GM12872 (cell line): ENCODE measurements around the gene THSD7A.

Source experiments
- TF ChIP-seq, protein P1 (sequence below): IDR thresholded peaks from 3 replicates; pipeline ENCODE4 v1.5.1; 2011; ENCODE audit warnings: low read depth, mild to moderate bottlenecking, low read length, moderate library complexity; ENCODE audit not compliant: insufficient read depth

The THSD7A gene

GRCh38 chr7:11767148-11767547 lies 64.8 kb downstream of the THSD7A start:
- TF ChIP-seq, protein P1, sequence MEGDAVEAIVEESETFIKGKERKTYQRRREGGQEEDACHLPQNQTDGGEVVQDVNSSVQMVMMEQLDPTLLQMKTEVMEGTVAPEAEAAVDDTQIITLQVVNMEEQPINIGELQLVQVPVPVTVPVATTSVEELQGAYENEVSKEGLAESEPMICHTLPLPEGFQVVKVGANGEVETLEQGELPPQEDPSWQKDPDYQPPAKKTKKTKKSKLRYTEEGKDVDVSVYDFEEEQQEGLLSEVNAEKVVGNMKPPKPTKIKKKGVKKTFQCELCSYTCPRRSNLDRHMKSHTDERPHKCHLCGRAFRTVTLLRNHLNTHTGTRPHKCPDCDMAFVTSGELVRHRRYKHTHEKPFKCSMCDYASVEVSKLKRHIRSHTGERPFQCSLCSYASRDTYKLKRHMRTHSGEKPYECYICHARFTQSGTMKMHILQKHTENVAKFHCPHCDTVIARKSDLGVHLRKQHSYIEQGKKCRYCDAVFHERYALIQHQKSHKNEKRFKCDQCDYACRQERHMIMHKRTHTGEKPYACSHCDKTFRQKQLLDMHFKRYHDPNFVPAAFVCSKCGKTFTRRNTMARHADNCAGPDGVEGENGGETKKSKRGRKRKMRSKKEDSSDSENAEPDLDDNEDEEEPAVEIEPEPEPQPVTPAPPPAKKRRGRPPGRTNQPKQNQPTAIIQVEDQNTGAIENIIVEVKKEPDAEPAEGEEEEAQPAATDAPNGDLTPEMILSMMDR = no peak

DNA sequence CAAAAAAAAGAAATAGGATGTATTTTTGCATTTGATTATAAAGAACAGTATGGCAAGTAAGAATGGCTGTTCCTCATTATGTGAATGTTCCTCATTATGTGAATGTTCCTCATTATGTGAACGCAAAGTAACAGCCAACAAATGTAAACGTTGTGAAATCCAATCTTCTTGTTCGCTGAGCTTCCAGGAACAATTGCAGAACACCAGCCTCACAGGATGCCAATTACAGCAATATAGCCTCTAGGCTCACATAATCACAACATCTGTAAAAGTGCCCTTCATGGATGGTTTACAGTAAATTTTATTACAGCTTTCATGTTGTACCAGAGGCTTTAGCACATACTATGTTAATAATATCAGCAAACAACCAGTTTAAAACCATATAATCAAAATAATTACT lies 71.6 kb downstream of the THSD7A start:
- TF ChIP-seq, protein P1 = no peak

DNA sequence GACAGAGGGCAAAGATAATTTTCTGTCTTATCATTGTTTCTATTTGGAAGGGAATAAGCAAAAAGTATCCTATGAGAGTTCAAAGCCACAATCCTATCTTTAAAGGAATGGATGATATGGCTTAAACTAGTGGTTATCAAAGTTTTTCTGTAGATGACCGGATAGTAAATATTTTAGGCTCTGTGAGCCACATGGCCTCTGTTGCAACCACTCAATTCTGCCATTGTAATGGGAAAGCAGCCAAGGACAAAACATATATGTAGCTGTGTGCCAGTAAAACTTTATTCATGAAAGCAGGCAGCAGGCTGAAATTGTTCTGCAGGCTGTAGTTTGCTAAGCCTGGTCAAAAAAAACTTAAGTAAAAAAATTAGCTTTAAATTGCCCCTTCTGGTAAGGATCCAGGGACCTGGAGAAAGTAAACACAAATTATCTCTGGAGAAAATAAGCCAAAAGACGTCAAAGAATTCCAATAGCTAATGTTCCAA lies 73.3 kb downstream of the THSD7A start:
- TF ChIP-seq, protein P1 = no peak

DNA sequence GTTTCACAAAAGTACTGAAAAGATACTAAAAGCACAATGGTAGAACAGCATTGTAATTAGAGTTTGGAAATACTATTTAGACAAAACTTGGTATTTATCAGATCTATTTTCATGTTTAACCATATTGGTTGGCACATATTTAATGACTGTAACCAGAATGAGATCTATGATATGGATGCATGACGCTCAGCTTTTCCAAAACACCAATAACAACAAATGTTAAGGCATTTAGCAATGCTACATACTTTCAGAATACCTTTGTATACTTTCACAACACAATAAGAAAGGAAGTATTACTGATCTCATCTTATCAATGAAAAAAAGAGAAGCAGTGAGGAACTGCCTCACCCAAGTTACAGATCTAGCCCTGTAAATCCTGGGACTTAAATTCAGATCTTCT lies 74.8 kb downstream of the THSD7A start:
- TF ChIP-seq, protein P1 = no peak

DNA sequence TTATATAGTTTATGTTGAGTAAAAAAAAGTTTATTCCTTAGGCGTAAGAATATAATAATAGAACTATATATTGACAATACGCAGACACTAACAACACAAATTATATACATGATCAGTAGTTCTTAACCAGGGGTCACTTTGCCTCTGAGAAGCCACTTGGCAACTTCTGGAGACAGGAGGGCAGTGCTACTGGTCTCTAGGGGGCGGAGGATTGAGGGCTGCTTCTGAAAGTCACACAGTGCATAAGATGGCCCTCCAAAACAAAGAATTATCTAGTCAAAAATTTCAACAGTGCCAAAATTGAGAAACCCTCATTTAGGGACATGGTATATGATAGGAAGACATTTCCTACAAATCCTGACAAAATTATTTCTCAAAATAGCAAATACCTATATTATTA lies 77.1 kb downstream of the THSD7A start:
- TF ChIP-seq, protein P1 = no peak

- TF ChIP-seq, protein P1 = no peak
Observed at GRCh38 chr7:11754123-11754522, 77.9 kb downstream of the THSD7A start.

DNA sequence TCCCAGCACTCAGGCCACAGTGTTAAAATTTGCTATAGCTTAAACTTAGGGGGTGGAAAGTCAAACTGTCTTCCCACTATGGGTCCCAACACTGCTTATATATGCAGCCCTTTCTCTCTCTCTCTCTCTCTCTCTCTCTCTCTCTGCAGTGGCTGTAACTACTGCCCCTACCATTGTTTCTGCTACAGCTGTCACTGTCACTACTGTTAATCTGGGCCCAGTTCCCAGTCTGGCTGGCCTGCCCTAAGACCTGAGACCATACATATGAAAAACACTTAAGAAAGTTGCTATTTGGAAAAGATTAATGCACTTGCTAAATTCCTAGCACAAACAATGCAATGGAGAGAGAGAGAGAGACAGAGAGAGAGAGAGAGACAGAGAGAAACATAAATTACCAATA lies 78.6 kb downstream of the THSD7A start:
- TF ChIP-seq, protein P1 = no peak
